SW 1271 (cell line): ENCODE results near the gene EFCAB11.

Source experiments
- DNase-seq, 2 experiments: peaks; one replicate each; lab custom pipeline; 2025; lab: John Stamatoyannopoulos, UW

EFCAB11 gene

DNA sequence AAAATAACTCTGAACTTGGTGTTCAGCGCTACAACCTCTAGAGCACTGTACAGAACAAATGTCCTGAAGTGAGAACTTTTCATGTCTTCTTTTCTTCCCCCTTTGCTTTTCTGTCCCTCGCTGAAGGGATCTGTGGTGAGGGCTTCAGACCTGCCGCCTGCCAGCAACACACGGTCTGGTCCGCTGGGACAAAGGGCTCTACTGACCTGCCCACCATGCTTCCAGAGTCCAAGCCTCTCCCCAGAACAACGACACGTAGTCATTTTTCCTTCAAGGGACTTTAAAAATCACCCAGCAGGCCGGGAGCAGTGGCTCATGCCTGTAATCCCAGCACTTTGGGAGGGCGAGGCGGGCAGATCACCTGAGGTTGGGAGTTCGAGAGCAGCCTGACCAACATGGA lies 140.4 kb downstream of the EFCAB11 start:
- DNase-seq, result no peak

DNA sequence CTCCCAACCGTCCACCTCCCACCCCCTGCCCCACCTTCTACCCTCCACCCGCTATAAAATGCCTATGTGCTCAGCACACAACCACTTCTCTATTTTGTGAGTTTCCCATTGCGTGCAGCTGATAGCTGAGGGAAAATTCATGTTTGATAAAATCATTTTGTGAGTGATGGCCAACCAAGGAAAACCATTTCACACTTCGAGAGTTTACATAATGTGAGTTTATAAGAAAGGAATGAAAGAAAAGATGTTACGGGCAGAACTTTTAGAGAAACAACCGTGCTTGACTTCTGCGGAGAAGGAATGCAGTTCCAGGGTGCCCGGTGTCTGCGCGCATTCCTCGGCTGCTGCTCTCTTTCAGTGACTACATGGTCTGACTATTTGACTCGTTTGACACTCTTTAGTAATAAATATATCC lies 140.9 kb downstream of the EFCAB11 start:
- no peak for DNase-seq

DNA sequence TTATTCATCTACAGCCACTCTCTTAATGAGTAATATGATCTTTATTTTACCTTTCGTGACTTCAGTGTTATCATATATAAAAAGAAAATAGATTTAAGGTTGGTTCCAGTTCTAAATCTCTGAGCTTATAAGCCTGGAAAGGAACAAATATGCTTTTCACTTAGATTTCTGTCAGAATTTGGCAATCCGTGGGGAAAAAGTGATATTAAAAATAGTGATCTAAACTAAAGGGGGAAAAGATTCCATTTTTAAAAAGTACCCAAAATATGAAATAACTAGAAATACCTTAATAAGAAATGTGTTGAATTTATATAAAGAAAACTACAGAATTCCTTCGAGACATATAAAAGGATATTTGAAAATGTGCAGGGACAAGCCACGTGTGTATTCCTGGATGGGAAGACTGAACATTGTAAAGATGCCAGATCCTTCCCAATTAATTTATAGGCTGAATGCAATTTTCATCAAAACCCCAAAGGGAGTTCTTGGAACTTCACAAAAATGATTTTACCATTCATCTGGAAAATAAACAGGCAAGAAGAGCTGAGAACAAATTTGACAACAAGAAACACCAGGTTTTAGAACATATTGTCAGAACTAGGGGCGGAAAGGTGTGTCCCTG lies 142.5 kb downstream of the EFCAB11 start:
- no peak for DNase-seq

- no peak for DNase-seq
Measured at GRCh38 chr14:89810101-89810500, 144.4 kb downstream of the EFCAB11 start.

DNA sequence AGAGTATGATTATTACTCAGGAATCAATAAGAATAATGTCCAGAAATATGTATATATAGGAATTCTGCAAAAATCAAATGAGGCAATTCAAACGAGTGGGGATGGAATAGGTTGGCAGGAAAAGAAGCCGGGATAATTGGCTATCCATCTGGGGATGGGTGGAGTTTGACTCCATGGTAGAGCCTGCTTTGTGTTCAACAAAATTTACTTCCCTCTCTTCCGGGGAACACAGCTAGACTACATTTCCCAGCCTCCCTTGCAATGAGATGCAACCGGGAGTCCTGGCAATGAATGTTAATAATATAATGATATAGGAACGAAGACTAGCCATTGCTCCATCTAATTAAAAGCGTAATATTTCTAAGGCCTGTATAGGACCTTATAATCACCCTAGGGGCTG lies 146.6 kb downstream of the EFCAB11 start:
- no peak for DNase-seq

GRCh38 chr14:89807151-89807550 lies 147.4 kb downstream of the EFCAB11 start:
- DNase-seq, result no peak

- no peak for DNase-seq
Measured at GRCh38 chr14:89806451-89806850, 148.1 kb downstream of the EFCAB11 start.

GRCh38 chr14:89805501-89805900 lies 149.0 kb downstream of the EFCAB11 start:
- no peak for DNase-seq

GRCh38 chr14:89803542-89803941 lies 151.0 kb downstream of the EFCAB11 start:
- no peak for DNase-seq

- DNase-seq, result no peak
Measured at GRCh38 chr14:89801136-89801535, 153.4 kb downstream of the EFCAB11 start.

- DNase-seq, result no peak
Measured at GRCh38 chr14:89798212-89798773, 156.2 kb downstream of the EFCAB11 start.

DNA sequence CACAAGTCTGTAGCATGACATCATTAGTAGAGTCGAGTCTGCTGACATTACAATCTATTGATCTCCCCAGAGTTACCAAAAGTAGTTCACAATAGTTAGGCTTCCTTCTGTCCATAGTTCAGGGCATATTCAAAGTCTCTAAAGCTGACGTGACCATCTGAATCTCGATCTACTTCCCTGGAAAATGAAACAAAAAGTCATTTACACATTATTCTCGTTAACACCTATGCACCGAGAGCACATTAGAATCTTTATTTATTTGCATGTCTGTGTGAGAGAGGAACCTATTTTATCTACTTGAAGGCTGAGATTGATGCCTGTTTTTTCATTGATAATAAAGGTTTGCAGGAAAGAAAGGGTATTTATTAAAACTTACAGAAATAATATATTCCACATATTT lies 157.4 kb downstream of the EFCAB11 start:
- DNase-seq, result no peak

DNA sequence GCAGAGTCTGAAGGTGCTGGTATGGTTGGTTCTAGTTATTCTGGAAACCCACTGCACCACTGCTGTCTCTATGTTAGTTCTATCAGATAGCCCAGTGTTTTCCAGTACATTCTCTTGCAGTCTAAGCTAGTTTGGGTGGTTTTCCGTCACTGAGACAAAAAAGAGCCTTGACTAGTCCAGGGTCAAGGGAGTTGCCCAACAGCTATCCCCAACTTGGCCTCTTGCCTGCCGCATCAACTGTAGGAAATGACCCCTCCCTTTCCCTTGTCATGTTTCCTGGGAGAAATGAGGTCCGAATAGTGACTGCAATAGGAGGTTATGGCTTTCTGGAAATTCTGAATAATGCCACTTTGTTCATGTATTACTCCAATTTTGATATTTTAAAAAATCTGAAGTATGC lies 160.4 kb downstream of the EFCAB11 start:
- DNase-seq, result no peak

GRCh38 chr14:89793367-89793716 lies 161.2 kb downstream of the EFCAB11 start:
- no peak for DNase-seq

- DNase-seq, result no peak
Measured at GRCh38 chr14:89792489-89793366, 161.8 kb downstream of the EFCAB11 start.

DNA sequence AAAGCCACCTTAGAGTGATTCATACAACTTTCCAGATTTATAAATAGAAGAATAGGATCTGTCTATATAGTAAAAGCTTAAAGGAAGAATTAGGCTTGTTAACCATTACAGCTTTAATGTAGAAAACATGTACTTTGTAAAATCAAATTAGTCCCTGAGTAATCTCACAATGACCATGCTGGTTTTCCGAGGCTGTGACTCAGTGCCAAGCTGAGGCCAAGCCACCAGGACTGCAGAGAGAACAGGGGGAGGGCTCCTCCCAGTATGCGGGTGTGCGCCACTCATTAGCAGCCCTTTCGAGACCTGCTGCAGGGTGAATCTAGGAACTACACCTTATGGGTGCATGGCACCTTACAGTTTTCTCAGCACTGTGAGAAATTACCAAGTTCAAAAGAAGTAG lies 167.0 kb downstream of the EFCAB11 start:
- no peak for DNase-seq

DNA sequence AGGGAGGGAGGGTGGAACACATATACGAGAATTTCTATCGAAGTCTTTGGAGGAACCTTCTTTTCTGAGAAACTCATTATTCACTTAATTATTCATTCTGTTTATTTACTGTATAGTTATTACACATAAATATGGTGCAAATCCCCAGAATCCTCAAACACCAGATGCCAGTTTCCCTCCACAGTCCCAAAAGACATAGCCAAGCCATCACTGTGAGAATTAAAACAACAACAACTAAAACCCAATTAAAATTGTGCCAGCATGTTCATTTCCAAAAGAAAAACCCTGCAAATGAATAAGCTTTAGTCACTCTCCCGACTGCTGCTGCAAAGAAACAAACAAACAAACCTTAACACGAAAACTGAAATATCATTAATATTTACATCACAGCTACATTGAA lies 173.5 kb downstream of the EFCAB11 start:
- DNase-seq, result no peak

- no peak for DNase-seq
Measured at GRCh38 chr14:89779707-89780106, 174.8 kb downstream of the EFCAB11 start.

DNA sequence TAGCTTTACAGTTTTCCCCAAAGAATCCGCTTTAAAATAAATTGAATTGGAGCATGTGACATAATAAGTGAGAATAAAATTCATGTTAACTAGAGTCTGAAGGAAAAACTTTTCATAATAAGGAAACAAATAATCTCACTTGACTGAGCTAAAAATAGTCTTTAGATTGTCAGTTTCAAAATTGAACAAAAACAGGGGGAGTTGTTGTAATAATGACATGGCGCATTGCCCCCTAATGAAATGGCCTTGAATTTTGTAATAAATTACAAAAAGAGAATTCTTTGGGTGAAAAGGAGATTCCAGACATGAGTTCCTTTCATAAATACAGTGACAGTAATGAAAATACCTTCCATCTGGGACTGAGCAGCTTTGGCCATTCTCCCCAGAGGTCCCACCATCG lies 178.6 kb downstream of the EFCAB11 start:
- DNase-seq, result no peak

DNA sequence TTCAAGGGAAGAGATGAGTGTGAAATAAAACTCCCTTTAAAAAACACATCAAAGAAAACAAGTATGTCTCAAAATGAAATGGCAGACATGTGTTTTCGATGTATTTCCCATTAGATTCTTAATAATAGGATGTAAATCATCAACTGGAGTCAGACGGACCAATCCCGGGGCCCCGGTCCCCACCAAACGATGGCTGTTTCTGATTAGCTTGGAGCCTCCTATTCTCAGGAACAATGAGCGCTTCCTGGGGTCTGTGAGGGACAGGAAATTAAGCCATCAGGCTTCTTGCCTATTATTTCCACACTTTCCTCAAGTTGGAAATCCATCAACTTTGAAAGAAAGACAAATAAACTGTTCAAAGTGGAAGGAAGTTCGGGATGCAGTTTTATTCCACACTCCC lies 179.4 kb downstream of the EFCAB11 start:
- DNase-seq, result no peak

DNA sequence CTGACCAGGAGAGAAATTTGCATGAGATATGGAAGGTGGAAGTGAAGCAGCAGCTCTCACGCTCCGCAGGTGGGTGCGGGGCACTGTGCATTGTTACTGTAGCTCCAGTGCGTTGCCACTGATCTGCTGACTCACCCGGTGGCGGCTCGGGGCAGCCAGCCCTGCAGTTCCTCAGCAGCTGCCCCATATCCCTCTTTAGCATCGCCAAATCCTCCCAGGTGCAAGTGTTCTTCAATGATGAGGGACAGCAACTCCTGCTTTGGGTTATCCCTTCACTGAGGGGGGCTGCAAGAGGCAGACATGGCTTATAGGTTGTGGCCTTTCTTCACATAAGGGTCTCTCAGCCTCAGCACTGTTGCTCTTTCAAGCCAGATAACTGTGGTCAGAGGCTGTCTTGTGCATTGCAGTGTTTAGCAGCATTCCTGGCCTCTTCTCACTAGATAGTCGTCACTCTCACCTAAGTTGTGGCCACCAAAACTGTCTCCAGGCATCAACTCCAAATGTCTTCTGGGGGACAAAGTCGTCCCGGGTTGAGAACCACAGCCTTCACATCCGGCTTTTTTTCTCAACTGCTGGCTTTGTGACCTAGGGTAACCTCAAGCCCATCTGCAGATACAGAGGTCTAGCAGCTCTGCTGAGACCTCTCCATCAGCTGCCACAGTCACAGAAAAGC lies 180.8 kb downstream of the EFCAB11 start:
- no peak for DNase-seq

DNA sequence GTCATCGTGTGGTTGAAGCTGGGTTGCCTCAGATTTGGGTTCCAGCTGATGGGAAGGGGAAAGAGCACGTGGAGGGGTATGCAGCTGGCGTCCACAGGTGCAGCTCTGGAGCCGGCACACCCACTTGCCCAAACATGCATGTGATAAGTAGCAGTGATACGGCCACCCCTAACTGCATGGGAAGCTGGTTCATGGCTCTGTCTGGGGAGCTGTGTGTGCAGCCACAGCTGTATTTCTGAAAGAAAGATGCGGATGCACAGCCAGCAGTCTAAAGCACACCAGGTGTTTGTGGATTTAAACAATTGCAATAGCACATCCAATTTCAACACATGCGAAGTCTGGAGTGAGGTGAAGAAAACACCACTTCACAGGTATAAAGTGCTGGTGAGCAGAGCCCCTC lies 181.4 kb downstream of the EFCAB11 start:
- DNase-seq, result no peak

DNA sequence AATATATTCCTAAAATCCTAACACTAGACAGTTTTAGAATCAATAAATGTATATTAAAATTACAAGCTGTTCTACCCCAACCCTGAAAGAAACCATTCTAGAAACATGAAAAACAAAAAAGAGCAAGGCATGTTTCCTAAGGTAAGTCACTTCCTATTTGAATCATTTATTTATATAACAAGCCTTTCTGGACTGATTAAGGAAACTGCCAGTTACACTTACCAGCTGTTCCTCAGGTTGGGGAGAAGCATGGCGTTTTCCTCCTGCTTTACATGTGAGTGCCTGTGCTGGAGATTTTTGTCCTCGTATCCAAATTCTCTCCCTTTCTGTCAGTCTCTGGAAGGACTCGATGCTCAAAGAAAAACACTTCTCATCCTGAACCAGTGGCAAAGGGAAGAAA lies 183.3 kb downstream of the EFCAB11 start:
- DNase-seq, result no peak
